GM19463 (cell line): ENCODE data around the gene NAPB.
"Not testable (repeated sequence)": the region's sequence is repeated elsewhere in the genome, so short reads cannot be mapped to it uniquely, and the experiment has no call there.

ENCODE experiments used
- ATAC-seq: cut with Tn5 transposase; IDR thresholded peaks from one replicate; pipeline ENCODE4 v1.9.1; 2021; ENCODE audit warnings: mild to moderate bottlenecking, moderate library complexity; ENCODE audit not compliant: unreplicated experiment

Gene NAPB

DNA sequence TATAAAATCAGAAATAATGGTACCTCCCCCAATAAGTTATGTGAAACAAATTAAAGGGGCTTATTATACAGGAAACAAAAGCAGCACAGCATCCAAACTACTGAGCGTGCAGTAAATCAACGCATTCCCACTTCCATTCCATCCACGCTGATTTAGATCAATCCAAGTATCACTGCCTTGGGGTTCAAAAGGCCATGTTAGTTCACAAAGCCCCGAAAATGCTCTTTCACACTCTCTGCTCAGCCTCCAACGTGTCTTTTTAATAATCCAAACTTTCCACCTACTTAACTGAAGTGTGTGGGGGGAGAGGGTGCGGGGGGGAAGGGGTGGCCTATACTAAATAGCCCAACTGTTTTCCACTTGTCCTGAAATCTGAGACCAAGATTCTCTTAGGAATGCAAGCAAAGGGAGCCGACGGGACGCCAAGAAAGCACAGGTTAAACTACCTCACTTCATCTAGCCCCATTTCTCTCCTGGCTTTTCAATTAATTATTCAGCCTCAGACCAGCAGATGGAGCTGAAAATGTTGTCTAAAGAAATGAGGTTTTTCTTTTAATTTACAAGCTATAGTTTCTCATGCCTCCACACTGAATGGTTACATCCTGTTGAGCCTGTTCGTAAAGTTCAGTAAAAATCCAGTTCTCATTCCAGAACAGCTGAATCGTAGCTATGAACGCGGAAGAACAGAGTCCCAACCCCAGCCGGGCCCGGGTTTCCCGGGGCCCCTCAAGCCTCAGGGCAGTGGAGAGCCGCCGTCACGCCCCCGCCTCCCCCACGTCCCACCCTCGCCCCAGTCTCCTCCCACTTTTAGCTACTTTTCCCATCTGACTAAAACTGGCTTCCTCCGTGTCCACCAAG, 71.7 kb downstream of the NAPB start:
- peak; percentile 45 for ATAC-seq

GRCh38 chr20:23348510-23348909, 72.8 kb downstream of the NAPB start:
- not testable (repeated sequence) for ATAC-seq

DNA sequence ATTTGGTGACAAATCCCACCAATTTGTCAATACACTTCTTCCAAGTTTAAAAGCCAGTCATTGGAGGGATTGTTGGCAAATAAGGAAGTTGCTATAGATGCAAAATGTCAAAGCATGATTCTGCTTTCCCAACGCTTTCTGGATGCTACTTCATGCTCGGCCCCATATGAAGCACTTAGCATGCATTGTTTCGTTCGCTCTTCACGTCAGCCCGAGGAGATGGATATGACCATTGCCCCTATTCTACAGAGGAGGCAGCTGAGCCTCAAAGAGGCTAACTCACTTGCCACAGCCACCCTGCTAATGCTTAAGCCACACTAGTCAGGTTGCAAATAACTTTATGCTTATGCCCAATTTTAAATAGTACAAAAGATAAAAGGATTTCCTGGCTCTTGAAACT, 73.5 kb downstream of the NAPB start:
- no peak for ATAC-seq

DNA sequence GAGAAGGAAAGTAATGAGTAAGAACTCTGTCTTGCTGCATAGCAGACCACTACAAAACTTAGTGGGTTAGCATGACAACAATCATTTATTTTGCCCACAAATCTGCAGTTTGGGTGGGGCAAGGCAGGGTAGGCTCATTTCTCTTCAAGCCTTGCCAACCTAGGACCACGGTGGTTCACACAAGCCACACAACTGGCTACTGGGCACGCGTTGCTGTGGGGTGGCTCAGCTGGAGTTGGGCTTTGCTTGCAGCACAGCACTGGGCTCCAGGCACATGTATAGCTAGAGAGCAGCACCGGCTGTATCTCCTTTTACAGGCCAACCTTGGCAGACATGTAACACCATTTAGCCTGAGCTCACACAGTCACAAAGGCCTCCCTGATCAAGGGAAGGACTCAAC, 75.3 kb downstream of the NAPB start:
- no peak for ATAC-seq

DNA sequence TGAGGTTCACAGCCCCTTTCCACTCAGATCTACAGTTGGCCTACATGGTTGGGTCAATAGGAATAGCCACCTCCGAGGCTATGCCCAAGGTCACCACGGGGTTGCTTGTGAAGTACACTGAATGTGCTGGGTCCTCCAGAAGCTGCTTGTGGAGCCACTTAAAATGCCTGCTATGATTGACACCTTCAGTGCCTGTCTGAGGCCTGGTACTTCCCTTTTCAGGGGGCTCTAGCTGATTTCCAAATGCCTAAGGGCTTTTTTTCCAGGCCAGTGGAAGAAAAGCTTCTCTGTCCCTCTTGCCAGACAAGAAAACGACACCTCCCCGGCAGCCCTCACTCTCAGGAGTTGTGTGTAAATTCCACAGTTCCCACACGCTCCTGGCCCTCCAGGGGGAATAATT, 77.0 kb downstream of the NAPB start:
- ATAC-seq, result no peak

DNA sequence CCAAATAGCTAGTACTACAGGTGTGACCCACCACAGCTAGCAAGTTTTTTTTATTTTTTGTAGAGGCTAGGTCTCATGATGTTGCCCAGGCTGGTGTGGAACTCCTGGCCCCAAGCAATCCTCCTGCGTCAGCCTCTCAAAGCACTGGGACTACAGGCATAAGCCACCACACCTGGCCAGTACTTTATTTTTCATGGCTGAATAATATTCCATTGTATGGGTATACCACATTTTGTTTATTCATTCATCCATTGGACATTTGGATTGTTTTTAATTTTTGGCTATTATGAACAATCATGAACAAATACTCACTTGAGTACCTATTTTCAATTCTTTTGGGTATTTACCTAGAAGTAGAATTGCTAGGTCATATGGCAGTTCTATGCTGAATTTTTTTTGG, 77.7 kb downstream of the NAPB start:
- ATAC-seq, result no peak

GRCh38 chr20:23341073-23341472, 80.2 kb downstream of the NAPB start:
- peak; percentile 69 for ATAC-seq

GRCh38 chr20:23340524-23340923, 80.8 kb downstream of the NAPB start:
- ATAC-seq, result no peak

DNA sequence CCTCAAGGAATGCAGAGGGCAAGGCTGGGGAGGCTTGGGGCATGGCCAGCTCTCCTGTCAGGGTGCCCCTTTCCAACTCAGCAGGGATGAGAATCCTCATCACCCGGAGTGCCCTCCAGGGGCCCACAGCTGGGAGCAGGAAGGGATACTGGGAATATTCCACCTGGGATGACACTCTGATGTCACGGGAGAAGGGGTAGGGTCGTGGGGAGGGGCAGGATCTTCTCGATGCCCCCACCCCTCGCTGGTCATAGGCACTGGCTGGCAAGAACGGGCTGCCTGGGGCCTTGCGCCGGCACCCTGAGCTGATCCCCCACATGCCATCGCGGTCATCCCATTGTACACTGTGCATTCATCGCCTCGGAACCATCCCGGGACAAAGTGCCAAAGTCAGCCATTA, 81.3 kb downstream of the NAPB start:
- no peak for ATAC-seq

GRCh38 chr20:23337312-23337711, 84.0 kb downstream of the NAPB start:
- ATAC-seq, result no peak

DNA sequence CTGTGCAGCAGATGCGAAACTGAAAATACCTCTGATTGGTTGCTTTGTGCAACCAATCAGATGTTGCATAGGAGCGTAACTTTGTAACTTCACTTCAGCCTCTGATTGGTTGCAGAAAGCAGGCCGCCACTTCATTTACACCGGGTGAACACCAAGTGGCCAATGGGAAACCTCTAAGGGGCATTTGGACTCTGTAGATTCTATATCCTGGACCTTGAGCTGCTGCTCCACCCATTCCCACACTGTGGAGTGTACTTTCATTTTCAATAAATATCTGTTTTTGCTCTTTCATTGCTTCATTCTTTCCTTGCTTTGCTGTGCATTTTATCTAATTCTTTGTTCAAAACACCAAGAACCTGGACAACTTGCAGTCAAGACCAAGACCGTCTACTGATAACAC, 84.8 kb downstream of the NAPB start:
- no peak for ATAC-seq

DNA sequence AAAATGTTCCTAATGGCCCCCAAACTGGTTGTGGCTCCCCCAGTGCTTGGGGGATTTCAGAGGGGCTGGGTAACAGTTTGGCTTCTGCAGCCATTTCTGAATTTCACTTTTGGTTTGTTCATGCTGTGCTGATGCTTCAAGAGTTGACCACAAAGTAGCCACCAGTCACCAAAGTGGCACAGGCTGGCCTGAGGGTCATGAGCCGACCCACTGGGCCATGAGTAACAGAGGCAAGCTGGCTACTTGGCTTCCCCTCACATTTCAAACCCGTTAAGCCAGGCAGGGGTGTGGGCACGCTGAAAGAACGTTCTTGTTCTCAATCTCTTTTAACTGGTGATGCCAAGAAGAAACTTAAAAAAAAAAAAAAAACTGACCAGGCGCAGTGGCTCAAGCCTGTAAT, 85.8 kb downstream of the NAPB start:
- no peak for ATAC-seq

DNA sequence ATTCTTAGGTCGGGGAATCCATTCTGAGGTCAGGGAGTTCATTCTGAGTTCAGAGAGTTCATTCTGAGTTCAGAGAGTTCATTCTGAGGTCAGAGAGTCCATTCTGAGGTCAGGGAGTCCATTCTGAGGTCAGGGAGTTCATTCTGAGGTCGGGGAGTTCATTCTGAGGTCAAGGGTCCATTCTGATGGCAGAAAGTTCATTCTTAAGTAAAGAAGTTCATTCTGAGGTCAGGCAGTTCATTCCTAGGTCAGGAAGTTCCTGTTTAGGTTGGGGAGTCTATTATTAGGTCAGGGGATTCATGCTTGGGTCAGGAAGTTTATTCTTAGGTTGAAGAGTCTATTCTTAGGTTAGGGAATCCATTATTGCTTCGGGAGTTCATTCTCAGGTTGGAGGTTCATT, 87.2 kb downstream of the NAPB start:
- ATAC-seq, result no peak

GRCh38 chr20:23332467-23332866, 88.8 kb downstream of the NAPB start:
- ATAC-seq, result no peak

DNA sequence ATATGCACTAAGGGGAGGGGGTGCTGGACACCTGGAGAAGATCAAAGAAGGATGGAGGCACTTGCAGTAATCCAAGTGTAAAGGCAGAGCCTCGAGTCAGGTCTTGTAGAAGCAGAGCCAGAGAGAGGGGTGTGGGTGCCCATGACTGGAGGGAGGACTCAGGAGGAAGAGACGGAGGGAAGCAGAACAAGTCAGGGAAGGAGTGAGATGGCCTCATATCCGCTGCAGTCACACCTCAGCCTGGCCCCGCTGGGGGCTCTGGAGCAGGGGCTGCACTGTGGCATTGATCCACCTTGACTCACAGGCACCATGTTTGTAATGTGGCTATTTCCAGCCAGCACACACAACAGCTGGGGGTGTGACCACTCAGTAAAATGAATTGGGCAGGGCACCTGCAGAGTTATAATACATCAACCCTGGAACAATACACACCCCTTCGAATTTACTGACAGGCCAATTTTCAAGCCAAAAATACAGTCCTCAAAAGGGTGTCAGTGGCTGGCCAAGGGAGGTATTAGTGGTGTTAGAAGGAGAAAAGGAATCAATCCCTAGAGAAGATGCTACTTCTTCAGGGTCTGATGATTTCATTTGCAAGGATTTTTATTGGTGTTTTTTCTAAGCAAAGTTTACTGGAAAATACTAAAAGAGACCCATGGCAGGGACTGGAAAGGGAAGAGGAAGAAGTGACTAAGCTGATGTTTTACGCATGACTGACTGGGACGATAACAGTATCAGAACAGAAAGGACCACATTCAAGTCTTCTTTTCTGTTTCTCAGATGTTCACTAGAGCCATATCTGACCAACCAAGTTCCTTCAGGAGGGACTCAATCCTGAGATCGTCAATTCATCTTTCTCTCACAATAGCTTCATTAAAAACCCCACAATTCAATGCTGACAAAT, 89.6 kb downstream of the NAPB start:
- no peak for ATAC-seq

DNA sequence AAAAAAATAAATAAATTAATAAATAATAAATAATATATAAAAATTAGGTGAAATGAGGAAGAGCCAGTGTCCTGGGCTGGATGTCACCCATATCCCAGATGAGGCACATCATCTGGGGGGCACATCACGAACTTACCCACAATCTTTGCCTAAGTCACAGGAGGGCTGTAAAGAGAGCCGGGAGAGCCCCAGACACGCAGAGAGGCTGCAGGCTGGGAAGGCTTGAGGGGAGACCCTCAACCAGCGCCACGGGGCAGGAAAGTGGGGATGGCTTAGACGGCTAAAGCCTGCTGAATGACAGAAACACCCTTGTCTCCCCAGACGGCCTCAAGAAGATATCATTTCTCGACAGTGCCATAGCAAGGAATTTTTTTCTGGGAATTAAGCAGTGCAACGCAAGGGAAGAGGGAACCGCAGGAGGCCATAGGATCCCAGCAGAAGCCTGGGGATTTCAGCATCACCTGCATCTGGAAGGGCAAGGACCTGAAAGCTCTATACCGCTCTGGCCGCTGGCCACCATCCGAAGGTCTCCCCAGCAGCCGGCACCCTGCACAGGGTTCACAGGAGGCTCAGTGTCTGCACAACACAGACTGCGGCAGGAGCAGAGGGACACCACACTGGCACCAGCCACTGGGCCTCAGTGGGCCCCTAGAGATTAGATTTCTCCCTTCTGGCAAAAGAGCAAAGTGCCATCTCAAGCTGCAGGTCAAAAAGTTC, 93.5 kb downstream of the NAPB start:
- no peak for ATAC-seq

GRCh38 chr20:23326774-23327173, 94.5 kb downstream of the NAPB start:
- ATAC-seq, result no peak

DNA sequence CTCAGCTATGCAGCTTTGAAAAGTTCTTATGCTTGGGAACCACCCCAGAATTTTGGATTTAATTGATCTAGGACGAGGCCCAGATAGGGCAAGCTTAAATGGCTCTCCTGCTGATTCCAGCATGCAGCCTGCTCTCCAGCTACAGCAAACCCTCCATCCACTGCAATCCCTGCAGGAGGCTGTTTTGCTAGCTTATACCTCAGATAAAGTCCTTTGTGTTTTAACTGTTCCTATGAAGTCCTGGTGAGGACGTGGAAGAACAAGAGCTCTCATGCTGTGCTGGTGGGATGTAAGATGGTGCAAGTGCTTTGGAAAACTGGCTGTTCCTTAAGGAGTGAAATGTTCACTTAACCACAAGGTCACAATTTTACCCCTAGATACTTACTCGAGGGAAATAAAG, 96.2 kb downstream of the NAPB start:
- ATAC-seq, result no peak
